Gastrocnemius medialis (tissue), 4 donors: ENCODE measurements around the gene LRRC40.

ENCODE experiments used
- CTCF ChIP-seq, 5 experiments: fragments of 450-650 bp in 3 of 5; fragments of 200-600 bp in 2 of 5; sonication (generic) in 2 of 5; IDR thresholded peaks in 4 of 5; conservative IDR thresholded peaks in 1 of 5; 1 replicate in 4 of 5; 2 replicates in 1 of 5; pipeline ENCODE4 v1.5.1; 2016 to 2019; ENCODE audit warnings: antibody characterized with exemption in 5 of 5, mild to moderate bottlenecking in 3 of 5, moderate library complexity in 3 of 5
- POLR2A ChIP-seq, 2 donors: fragments of 450-650 bp; IDR thresholded peaks; one replicate each; pipeline ENCODE4 v1.6.1; 2017; ENCODE audit warnings: antibody characterized with exemption in 2 of 2, mild to moderate bottlenecking in 2 of 2, moderate library complexity in 2 of 2

DNA sequence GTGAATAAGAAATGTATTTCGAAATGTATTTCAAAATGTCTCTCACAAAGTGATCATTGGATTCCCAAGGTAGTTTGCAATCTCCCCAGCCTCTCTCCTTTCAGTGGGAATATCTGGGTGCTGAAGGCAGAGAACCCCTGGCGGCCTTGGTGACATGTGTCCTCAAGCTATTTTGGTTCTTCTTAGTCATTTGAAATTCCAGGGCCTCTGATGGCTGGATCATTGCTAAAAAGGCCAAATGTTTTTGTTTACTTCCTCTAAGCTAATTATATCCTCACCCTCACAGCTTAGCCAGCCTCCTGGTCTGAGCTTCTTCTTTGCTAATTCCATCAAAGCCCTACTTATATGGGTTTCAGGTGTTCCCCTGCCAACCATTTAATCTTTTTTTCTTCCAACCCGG, 71.2 kb downstream of the LRRC40 start:
- TF ChIP-seq CTCF (IDR thresholded peaks at IDR 0.05 in 4 of 5, conservative IDR thresholded peaks at IDR 0.05 in 1 of 5): no peak
- no peak for TF ChIP-seq POLR2A (IDR thresholded peaks at IDR 0.05)
